Hepatocyte (in vitro differentiated cells): Measurements from ENCODE around the gene PTPN3. TPM values are rescaled to one million over a fixed set of nuclear protein-coding genes. Genes with fewer than 3 reads are reported as not detected.

Experiments used
- DNase-seq: peaks from one replicate; pipeline ENCODE4 v3.0.0-alpha.2; 2016; ENCODE audit warnings: low spot score
- H2AFZ ChIP-seq: fragments of 200-600 bp; sonication (generic); 2 replicates; pipeline ENCODE4 v1.6.0; 2016; ENCODE audit warnings: antibody characterized with exemption, mild to moderate bottlenecking
- H3K27ac ChIP-seq: fragments of 200-600 bp; sonication (generic); 2 replicates; pipeline ENCODE4 v1.5.1; 2016; ENCODE audit warnings: mild to moderate bottlenecking
- H3K27me3 ChIP-seq: fragments of 200-600 bp; sonication (generic); 2 replicates; pipeline ENCODE4 v1.6.1; 2016
- H3K36me3 ChIP-seq: fragments of 200-600 bp; sonication (generic); replicated peaks from 2 replicates; pipeline ENCODE4 v1.5.1; 2016; ENCODE audit warnings: low read depth; ENCODE audit not compliant: insufficient read depth
- H3K4me1 ChIP-seq: fragments of 200-600 bp; sonication (generic); 2 replicates; pipeline ENCODE4 v1.5.1; 2016; ENCODE audit warnings: mild to moderate bottlenecking, moderate library complexity; ENCODE audit not compliant: insufficient read depth
- H3K4me2 ChIP-seq: fragments of 200-600 bp; sonication (generic); 2 replicates; pipeline ENCODE4 v1.6.0; 2016
- H3K4me3 ChIP-seq: fragments of 200-600 bp; sonication (generic); 2 replicates; pipeline ENCODE4 v1.5.1; 2016; ENCODE audit warnings: mild to moderate bottlenecking
- H3K79me2 ChIP-seq: fragments of 200-600 bp; sonication (generic); 2 replicates; pipeline ENCODE4 v1.6.0; 2017; ENCODE audit warnings: mild to moderate bottlenecking
- H3K9me2 ChIP-seq: fragments of 200-600 bp; sonication (generic); replicated peaks from 2 replicates; pipeline ENCODE4 v1.6.0; 2017; ENCODE audit warnings: mild to moderate bottlenecking; ENCODE audit not compliant: insufficient read depth
- H3K9me3 ChIP-seq: fragments of 200-600 bp; sonication (generic); 2 replicates; pipeline ENCODE4 v1.5.1; 2016; ENCODE audit warnings: low read depth, mild to moderate bottlenecking
- H4K20me1 ChIP-seq: fragments of 200-600 bp; sonication (generic); 2 replicates; pipeline ENCODE4 v1.6.0; 2016; ENCODE audit warnings: mild to moderate bottlenecking; ENCODE audit not compliant: insufficient read depth, poor library complexity, severe bottlenecking
- EZH2 ChIP-seq: fragments of 200-600 bp; sonication (generic); IDR thresholded peaks from 2 replicates; pipeline ENCODE4 v1.6.1; 2016; ENCODE audit warnings: antibody characterized with exemption, mild to moderate bottlenecking, borderline replicate concordance
- EZH2phosphoT487 ChIP-seq: fragments of 200-600 bp; sonication (generic); IDR thresholded peaks from one replicate; pipeline ENCODE4 v1.6.1; 2018; ENCODE audit warnings: antibody characterized with exemption, mild to moderate bottlenecking, low read depth, moderate library complexity; ENCODE audit not compliant: unreplicated experiment, severe bottlenecking
- WGBS: methylation state at CpG from one replicate; pipeline ENCODE4 v1.1.6; 2016; ENCODE audit warnings: low lambda C conversion rate; ENCODE audit errors: missing lambda C conversion rate; 5-methylcytosine and 5-hydroxymethylcytosine counted together
- polyA plus RNA-seq: library from polyadenylated mRNA; unstranded; fragments of >200 nt; fragmentation: Nextera tagmentation; extraction: Ambion mirVana; gene quantifications from 2 replicates; pipeline ENCODE4 v1.2.1, GENCODE V29; 2016
- total RNA-seq: library from RNA; depleted of rRNA; stranded (reverse); fragments of >200 nt; gene quantifications from 2 replicates; pipeline ENCODE4 v1.2.3, GENCODE V29; 2014
- TF ChIP-seq, protein P1 (sequence below): fragments of 200-600 bp; sonication (generic); IDR thresholded peaks from 2 replicates; pipeline ENCODE4 v1.5.1; 2016; ENCODE audit warnings: antibody characterized with exemption, mild to moderate bottlenecking; ENCODE audit not compliant: poor library complexity

The PTPN3 gene
- total and polyA plus RNA-seq, 2 experiments from 2014 or later = 4.4 to 12.1 TPM

DNA sequence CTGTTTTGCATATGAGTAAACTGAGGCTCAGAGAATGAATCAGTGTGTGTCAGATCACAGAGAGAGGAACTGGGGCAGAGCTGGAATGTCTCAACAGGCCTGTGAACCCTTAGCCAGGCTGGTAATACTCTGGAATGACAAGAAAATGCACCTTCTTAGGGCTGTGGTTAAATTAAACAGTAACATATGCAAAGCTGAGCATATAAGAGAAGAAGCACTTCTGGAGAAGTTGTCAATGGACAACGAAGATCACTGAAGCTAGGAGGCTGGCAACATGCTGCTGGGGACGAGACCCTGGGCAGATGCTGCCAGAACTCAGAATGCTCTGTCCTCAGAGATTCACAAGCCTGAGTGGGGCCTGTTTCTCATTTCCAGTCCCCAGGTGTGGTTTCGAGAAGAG lies 112.6 kb downstream of the PTPN3 start:
- Histone ChIP-seq H3K36me3 (no peaks in the 10 kb centered on the region), H3K4me2 (no peak overlapping the region), H4K20me1 (no peaks in the 10 kb centered on the region), H3K4me1 (no peaks in the 10 kb centered on the region), H3K4me3 (no peak overlapping the region), H2AFZ (no peak overlapping the region), H3K79me2 (no peaks in the 10 kb centered on the region), H3K9me3 (no peaks in the 10 kb centered on the region), H3K27me3 (no peaks in the 10 kb centered on the region), H3K9me2 (no peaks in the 10 kb centered on the region), H3K27ac (no peak overlapping the region)
- WGBS = 90% methylated on average over 3 of the region's 3 CpGs
- no peak for TF ChIP-seq EZH2
- TF ChIP-seq EZH2phosphoT487 = no peak
- TF ChIP-seq, protein P1, sequence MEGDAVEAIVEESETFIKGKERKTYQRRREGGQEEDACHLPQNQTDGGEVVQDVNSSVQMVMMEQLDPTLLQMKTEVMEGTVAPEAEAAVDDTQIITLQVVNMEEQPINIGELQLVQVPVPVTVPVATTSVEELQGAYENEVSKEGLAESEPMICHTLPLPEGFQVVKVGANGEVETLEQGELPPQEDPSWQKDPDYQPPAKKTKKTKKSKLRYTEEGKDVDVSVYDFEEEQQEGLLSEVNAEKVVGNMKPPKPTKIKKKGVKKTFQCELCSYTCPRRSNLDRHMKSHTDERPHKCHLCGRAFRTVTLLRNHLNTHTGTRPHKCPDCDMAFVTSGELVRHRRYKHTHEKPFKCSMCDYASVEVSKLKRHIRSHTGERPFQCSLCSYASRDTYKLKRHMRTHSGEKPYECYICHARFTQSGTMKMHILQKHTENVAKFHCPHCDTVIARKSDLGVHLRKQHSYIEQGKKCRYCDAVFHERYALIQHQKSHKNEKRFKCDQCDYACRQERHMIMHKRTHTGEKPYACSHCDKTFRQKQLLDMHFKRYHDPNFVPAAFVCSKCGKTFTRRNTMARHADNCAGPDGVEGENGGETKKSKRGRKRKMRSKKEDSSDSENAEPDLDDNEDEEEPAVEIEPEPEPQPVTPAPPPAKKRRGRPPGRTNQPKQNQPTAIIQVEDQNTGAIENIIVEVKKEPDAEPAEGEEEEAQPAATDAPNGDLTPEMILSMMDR = no peak
- DNase-seq = no peak

GRCh38 chr9:109383947-109384346 lies 114.2 kb downstream of the PTPN3 start:
- H3K27me3 ChIP-seq = no peaks in the 10 kb centered on the region
- H3K36me3 ChIP-seq = no peaks in the 10 kb centered on the region
- H2AFZ ChIP-seq = no peak overlapping the region
- no peaks in the 10 kb centered on the region for H4K20me1 ChIP-seq
- no peaks in the 10 kb centered on the region for H3K79me2 ChIP-seq
- H3K9me2 ChIP-seq = no peaks in the 10 kb centered on the region
- no peaks in the 10 kb centered on the region for H3K4me1 ChIP-seq
- DNase-seq = no peak
- WGBS = 92% methylated on average over 10 of the region's 10 CpGs
- no peak overlapping the region for H3K27ac ChIP-seq
- no peaks in the 10 kb centered on the region for H3K9me3 ChIP-seq
- H3K4me3 ChIP-seq = no peak overlapping the region
- no peak for TF ChIP-seq EZH2phosphoT487
- H3K4me2 ChIP-seq = no peak overlapping the region

- no peak overlapping the region for H2AFZ ChIP-seq
- no peaks in the 10 kb centered on the region for H3K79me2 ChIP-seq
- H3K9me3 ChIP-seq = no peaks in the 10 kb centered on the region
- 95% methylated on average over 14 of the region's 15 CpGs for WGBS
- H4K20me1 ChIP-seq = no peaks in the 10 kb centered on the region
- H3K9me2 ChIP-seq = no peaks in the 10 kb centered on the region
- H3K36me3 ChIP-seq = no peaks in the 10 kb centered on the region
- no peak for TF ChIP-seq EZH2phosphoT487
- TF ChIP-seq, protein P1 = no peak
- no peak for TF ChIP-seq EZH2
- no peak overlapping the region for H3K27ac ChIP-seq
- no peak overlapping the region for H3K4me3 ChIP-seq
- H3K27me3 ChIP-seq = no peaks in the 10 kb centered on the region
- no peaks in the 10 kb centered on the region for H3K4me1 ChIP-seq
- DNase-seq = no peak
- H3K4me2 ChIP-seq = no peak overlapping the region
Observed at GRCh38 chr9:109383356-109383755, 114.8 kb downstream of the PTPN3 start.

- no peaks in the 10 kb centered on the region for H3K27me3 ChIP-seq
- no peaks in the 10 kb centered on the region for H3K9me2 ChIP-seq
- DNase-seq = no peak
- no peaks in the 10 kb centered on the region for H4K20me1 ChIP-seq
- no peak overlapping the region for H2AFZ ChIP-seq
- 98% methylated on average over 3 of the region's 3 CpGs for WGBS
- no peaks in the 10 kb centered on the region for H3K79me2 ChIP-seq
- H3K4me3 ChIP-seq = no peak overlapping the region
- no peak overlapping the region for H3K27ac ChIP-seq
- TF ChIP-seq, protein P1 = no peak
- TF ChIP-seq EZH2 (no peak), EZH2phosphoT487 (no peak)
- H3K36me3 ChIP-seq = no peaks in the 10 kb centered on the region
- no peak overlapping the region for H3K4me2 ChIP-seq
- no peaks in the 10 kb centered on the region for H3K9me3 ChIP-seq
- no peaks in the 10 kb centered on the region for H3K4me1 ChIP-seq
Observed at GRCh38 chr9:109382585-109382984, 115.5 kb downstream of the PTPN3 start.
